Coronary artery (tissue), 2 donors: ENCODE measurements around the gene PTPRM.

Experiments
- DNase-seq: peaks from one replicate; pipeline ENCODE4 v3.0.0-alpha.2; 2017; ENCODE audit warnings: low spot score
- H3K27ac ChIP-seq, 2 donors: fragments of 200-600 bp; sonication (generic); one replicate each; pipeline ENCODE4 v1.5.1; 2016 to 2019
- H3K4me3 ChIP-seq: fragments of 200-600 bp; sonication (generic); 2 replicates; pipeline ENCODE4 v1.5.1; 2016; ENCODE audit warnings: mild to moderate bottlenecking, moderate library complexity
- TF ChIP-seq, protein P1 (sequence below): fragments of 200-600 bp; sonication (generic); IDR thresholded peaks from one replicate; pipeline ENCODE4 v1.5.1; 2019; ENCODE audit warnings: antibody characterized with exemption

Gene PTPRM

DNA sequence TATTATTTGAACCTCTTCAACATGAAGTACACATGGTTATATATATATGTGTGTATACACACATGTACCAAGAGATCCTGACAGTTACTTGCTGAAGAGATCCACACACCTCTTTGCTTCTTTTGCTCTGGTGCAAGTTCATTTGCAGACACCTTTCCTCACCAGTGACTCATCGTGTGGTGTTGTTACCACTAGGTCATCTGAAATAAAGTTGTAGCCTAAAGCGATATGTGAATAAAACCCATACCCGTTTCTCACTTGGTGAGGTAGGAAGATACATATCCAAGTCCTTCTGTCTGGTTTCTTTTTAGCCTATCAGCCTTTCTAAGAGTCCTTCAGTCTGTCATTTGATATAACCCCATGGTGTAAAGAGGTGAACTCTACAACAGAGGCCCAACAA, 662.7 kb downstream of the PTPRM start:
- TF ChIP-seq, protein P1, sequence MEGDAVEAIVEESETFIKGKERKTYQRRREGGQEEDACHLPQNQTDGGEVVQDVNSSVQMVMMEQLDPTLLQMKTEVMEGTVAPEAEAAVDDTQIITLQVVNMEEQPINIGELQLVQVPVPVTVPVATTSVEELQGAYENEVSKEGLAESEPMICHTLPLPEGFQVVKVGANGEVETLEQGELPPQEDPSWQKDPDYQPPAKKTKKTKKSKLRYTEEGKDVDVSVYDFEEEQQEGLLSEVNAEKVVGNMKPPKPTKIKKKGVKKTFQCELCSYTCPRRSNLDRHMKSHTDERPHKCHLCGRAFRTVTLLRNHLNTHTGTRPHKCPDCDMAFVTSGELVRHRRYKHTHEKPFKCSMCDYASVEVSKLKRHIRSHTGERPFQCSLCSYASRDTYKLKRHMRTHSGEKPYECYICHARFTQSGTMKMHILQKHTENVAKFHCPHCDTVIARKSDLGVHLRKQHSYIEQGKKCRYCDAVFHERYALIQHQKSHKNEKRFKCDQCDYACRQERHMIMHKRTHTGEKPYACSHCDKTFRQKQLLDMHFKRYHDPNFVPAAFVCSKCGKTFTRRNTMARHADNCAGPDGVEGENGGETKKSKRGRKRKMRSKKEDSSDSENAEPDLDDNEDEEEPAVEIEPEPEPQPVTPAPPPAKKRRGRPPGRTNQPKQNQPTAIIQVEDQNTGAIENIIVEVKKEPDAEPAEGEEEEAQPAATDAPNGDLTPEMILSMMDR, result no peak
- no peak for DNase-seq
- Histone ChIP-seq H3K4me3 (no peak overlapping the region), H3K27ac (no peak overlapping the region)

DNA sequence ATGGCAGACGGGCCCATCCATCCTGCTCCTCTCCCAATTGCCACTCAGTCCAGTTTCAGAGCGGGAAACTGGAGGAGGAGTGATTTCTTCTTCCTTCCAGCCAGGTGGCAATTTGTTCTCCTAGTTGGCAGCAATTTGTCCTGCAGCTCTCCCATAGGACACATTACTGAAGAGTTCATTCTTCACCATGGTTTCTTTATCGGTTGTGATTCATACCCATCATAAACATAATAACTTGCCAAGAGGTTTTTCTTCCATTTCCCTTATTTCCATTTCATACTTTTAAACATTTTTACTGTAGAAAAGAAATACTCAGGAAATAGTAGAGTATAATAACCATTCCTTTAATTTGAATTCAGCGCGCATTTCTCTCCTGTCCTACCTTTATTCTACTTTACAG, 664.2 kb downstream of the PTPRM start:
- DNase-seq, result no peak
- TF ChIP-seq, protein P1, result no peak
- H3K4me3 ChIP-seq, result no peak overlapping the region
- no peak overlapping the region for H3K27ac ChIP-seq

DNA sequence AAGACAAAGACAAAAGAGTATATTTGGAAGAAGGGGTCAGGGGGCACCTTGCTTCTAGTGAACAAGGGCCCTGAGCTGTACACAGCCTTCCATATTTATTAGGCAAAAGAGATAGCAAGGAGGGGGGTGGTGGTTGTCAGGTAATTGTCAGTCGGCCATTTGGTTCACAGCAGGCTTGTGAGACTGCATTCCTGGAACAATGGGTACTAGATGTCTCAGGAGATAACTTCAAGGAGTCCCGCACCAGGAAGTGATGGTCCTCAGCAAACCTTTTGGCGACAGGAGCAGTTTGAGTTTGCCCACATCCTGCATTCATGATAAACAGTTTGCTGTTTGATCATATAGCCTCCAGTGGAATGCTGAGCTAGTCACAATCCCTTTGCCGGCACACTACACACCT, 665.7 kb downstream of the PTPRM start:
- no peak overlapping the region for H3K27ac ChIP-seq
- no peak for DNase-seq
- no peak overlapping the region for H3K4me3 ChIP-seq
- TF ChIP-seq, protein P1, result no peak

DNA sequence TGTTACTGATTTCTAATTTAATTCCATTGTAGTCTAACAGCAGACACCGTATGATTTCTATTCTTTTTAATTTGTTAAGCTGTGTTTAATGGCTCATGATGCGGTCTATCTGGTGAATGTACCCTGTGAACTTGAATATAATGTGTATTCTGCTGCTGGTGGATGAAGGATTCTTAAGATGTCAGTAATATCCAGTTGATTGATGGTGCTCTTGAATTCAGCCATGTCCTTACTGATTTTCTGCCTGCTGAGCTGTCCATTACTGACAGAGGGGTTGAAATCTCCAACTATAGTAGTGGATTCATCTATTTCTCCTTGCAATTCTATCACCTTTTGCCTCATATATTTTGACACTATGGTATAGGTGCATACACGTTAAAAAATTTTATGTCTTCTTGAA, 668.8 kb downstream of the PTPRM start:
- no peak overlapping the region for H3K27ac ChIP-seq
- H3K4me3 ChIP-seq, result no peak overlapping the region
- DNase-seq, result no peak
- TF ChIP-seq, protein P1, result no peak

DNA sequence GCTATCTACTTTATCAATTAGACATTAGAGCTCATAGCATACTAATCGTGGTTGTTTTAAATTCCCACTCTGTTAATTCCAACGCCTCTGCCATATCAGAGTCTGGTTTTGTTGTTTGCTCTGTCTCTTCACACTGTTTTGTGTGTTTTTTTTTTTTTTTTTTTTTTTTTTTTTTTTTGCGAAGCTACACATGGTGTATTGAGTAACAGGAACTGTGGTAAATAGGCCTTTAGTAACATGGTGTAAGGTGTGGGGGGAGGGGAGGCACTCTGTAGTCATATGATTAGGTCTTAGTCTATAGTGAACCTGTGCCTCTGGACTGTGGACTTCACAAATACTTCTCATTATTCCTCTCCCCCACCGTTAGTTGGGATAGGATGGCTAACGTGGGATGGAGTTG, 671.4 kb downstream of the PTPRM start:
- H3K4me3 ChIP-seq, result no peak overlapping the region
- no peak overlapping the region for H3K27ac ChIP-seq
- TF ChIP-seq, protein P1, result no peak
- DNase-seq, result no peak

DNA sequence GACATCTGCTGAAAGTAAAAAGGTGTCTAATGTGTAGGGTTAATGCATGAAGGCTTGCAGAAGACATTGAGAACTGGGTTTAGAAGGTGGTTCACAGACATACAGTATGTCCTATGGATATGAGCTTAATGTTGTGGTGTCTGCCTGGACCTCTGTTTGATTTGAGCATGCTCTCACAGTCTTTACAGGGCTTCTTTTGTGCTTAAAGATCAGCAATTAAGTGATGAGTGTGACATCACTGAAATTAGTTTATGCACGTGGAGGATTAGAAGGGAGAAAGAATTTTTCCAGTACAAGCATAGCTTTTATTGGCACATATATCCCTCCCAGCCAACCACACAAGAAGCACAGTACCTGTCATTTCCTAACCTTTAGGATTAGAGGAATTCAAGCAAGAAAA, 674.6 kb downstream of the PTPRM start:
- TF ChIP-seq, protein P1, result no peak
- Histone ChIP-seq H3K4me3 (no peak overlapping the region), H3K27ac (no peak overlapping the region)
- DNase-seq, result no peak

DNA sequence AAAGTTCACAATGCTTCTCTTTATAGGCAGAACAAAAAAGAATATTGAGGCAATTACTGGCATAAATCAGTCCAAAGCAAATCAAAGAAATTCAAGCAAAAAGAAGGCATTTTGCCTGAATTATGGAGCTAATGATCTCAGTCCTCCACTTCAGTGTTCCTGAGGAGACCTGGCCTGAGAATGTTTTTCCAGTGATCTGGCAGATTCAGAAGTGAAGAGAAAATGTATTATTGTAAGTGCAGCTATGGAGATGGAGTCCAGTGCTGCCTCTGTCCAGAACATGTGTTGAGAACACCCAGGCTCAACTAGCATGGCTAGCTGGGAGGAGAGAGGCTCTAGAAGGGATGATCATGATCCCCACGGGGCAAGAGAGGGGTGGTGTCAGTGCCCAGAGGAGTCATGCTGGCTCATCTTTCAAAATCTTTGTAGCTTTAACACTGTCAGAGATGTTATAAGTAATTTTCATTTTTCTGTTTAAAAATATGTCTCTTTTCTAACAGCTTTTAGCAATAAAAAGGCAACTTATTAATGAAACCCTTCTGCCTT, 675.1 kb downstream of the PTPRM start:
- Histone ChIP-seq H3K4me3 (no peak overlapping the region), H3K27ac (no peak overlapping the region)
- TF ChIP-seq, protein P1, result no peak
- DNase-seq, result no peak
